ENCODE results near the gene AHNAK.

- TF ChIP-seq CTCF (conservative IDR thresholded peaks at IDR 0.05 in 1 of 2, IDR thresholded peaks at IDR 0.05 in 1 of 2; ENCODE audit: extremely low read depth in 1 of 2, insufficient read depth in 1 of 2, low read depth in 1 of 2, low read length in 2 of 2) (peak; percentile 44 to 63), EZH2 (IDR thresholded peaks at IDR 0.05; ENCODE audit: borderline replicate concordance, low read length) (no peak)
Measured at GRCh38 chr11:62497132-62497801, 49.3 kb downstream of the AHNAK start.

Measured in mammary epithelial cell (primary cell).